Spleen (tissue), 11 donors: ENCODE data around the gene GRK4. TPM values are rescaled to one million over a fixed set of nuclear protein-coding genes. Genes with fewer than 3 reads are reported as not detected.
"Not testable (repeated sequence)": the region's sequence is repeated elsewhere in the genome, so short reads cannot be mapped to it uniquely, and the experiment has no call there.

ENCODE experiments used
- DNase-seq: peaks from one replicate; pipeline ENCODE4 v3.0.0-alpha.2; 2020
- H3K27ac ChIP-seq, 8 donors: fragments of 200-600 bp; sonication (generic) in 7 of 8; 1 replicate in 4 of 8; 2 replicates in 4 of 8; pipeline versions ENCODE4 v1.5.0 to v1.8.0; 2016 to 2021; ENCODE audit warnings: inconsistent platforms in 4 of 8, mild to moderate bottlenecking in 4 of 8, moderate library complexity in 1 of 8
- H3K27me3 ChIP-seq, 7 donors: fragments of 200-600 bp; sonication (generic) in 6 of 7; replicated peaks in 1 of 7; 1 replicate in 4 of 7; 2 replicates in 3 of 7; pipeline versions ENCODE4 v1.5.0 to v1.8.0; 2016 to 2021; ENCODE audit warnings: inconsistent platforms in 3 of 7, mild to moderate bottlenecking in 1 of 7
- H3K36me3 ChIP-seq, 6 donors: fragments of 200-600 bp; sonication (generic) in 5 of 6; 1 replicate in 4 of 6; 2 replicates in 2 of 6; pipeline versions ENCODE4 v1.5.0 to v1.8.0; 2016 to 2021; ENCODE audit warnings: inconsistent platforms in 2 of 6
- H3K4me1 ChIP-seq, 6 donors: fragments of 200-600 bp; sonication (generic) in 5 of 6; 1 replicate in 3 of 6; 2 replicates in 3 of 6; pipeline versions ENCODE4 v1.5.0 to v1.8.0; 2016 to 2021; ENCODE audit warnings: inconsistent platforms in 3 of 6
- H3K4me3 ChIP-seq, 8 donors: fragments of 200-600 bp; sonication (generic) in 7 of 8; 1 replicate in 4 of 8; 2 replicates in 4 of 8; pipeline versions ENCODE4 v1.5.0 to v1.8.0; 2016 to 2021; ENCODE audit warnings: inconsistent platforms in 4 of 8, mild to moderate bottlenecking in 4 of 8, moderate library complexity in 2 of 8
- H3K9me3 ChIP-seq, 8 donors: fragments of 200-600 bp; sonication (generic) in 7 of 8; 1 replicate in 4 of 8; 2 replicates in 4 of 8; pipeline versions ENCODE4 v1.5.0 to v1.8.0; 2016 to 2021; ENCODE audit warnings: inconsistent platforms in 4 of 8
- POLR2A ChIP-seq, 3 donors: fragments of 450-650 bp; IDR thresholded peaks; one replicate each; pipeline ENCODE4 v1.5.1; 2017; ENCODE audit warnings: antibody characterized with exemption in 3 of 3, mild to moderate bottlenecking in 1 of 3
- POLR2AphosphoS5 ChIP-seq, 3 donors: sonication (generic); formaldehyde crosslinking; IDR thresholded peaks; one replicate each; pipeline ENCODE4 v1.5.1; 2017; ENCODE audit warnings: antibody characterized with exemption in 3 of 3
- WGBS, 5 donors: extraction: QIAGEN DNeasy Blood & Tissue Kit in 3 of 5; methylation state at CpG; one replicate each; pipeline versions ENCODE4 v1.1.5 to v1.1.7; 2013 to 2018; 5-methylcytosine and 5-hydroxymethylcytosine counted together
- intact Hi-C: fragments of 100-400 bp; cut with DNase I; formaldehyde crosslinking; loops from one replicate; pipeline ENCODE4 v1.15.0; 2023; ENCODE audit warnings: low total_unique reads
- polyA plus RNA-seq, 3 donors: library from polyadenylated mRNA; stranded (reverse); fragments of 200-250 nt; gene quantifications; one replicate each; pipeline ENCODE4 v1.2.1, GENCODE V29; 2013
- total RNA-seq, 7 donors: library from RNA; depleted of rRNA in 3 of 7; stranded (reverse); fragments of >200 nt in 3 of 7; fragmentation: NEBNext Ultra II Directional in 4 of 7; extraction: Animal tissue kit (Norgen Biotek cat#: 25700) in 4 of 7; gene quantifications; one replicate each; pipeline versions ENCODE4 v1.1.0 to v1.2.1, GENCODE V29; 2016 to 2021
- TF ChIP-seq, protein P1 (sequence below), 11 experiments: fragments of 200-600 bp in 7 of 11; fragments of 450-650 bp in 4 of 11; sonication (generic) in 4 of 11; IDR thresholded peaks in 8 of 11; conservative IDR thresholded peaks in 3 of 11; 1 replicate in 7 of 11; 2 replicates in 4 of 11; pipeline versions ENCODE4 v1.4.0 to v1.8.0; 2016 to 2021; ENCODE audit warnings: antibody characterized with exemption in 11 of 11, inconsistent platforms in 4 of 11, mild to moderate bottlenecking in 1 of 11
- donor health status: healthy with polysubstance abuse.
- donor health status: DM: no; HTN: no; CAD: no; lungs with moderate emphysema.
- donor health status: DM: no; HTN: no; CAD: no.
- donor health status: Bipolar disorder and iron deficiency.
- donor health status: healthy.
- donor health status: DM: no; HTN: no; CAD: no.
- donor health status: DM: yes; HTN: yes; CAD: no.

The GRK4 gene
- total and polyA plus RNA-seq, 10 donors, result 1.0 to 4.3 (median 2.2) TPM

- intact Hi-C loops, result no loop called here
- Histone ChIP-seq H3K4me3 (no peak overlapping the region), H3K4me1 (peaks cover 0 to 7% (median 0%) of the 10 kb centered on the region in 6 donors), H3K27me3 (no peaks in the 10 kb centered on the region), H3K36me3 (no peaks in the 10 kb centered on the region), H3K9me3 (peaks cover 0 to 23% (median 19%) of the 10 kb centered on the region in 8 donors), H3K27ac (no peak overlapping the region)
- 89 to 94% (median 93%) methylated on average over 14 of the region's 14 CpGs for WGBS, 5 donors
- TF ChIP-seq POLR2AphosphoS5 (IDR thresholded peaks at IDR 0.05), result no peak
- TF ChIP-seq, protein P1, sequence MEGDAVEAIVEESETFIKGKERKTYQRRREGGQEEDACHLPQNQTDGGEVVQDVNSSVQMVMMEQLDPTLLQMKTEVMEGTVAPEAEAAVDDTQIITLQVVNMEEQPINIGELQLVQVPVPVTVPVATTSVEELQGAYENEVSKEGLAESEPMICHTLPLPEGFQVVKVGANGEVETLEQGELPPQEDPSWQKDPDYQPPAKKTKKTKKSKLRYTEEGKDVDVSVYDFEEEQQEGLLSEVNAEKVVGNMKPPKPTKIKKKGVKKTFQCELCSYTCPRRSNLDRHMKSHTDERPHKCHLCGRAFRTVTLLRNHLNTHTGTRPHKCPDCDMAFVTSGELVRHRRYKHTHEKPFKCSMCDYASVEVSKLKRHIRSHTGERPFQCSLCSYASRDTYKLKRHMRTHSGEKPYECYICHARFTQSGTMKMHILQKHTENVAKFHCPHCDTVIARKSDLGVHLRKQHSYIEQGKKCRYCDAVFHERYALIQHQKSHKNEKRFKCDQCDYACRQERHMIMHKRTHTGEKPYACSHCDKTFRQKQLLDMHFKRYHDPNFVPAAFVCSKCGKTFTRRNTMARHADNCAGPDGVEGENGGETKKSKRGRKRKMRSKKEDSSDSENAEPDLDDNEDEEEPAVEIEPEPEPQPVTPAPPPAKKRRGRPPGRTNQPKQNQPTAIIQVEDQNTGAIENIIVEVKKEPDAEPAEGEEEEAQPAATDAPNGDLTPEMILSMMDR (IDR thresholded peaks at IDR 0.05 in 8 of 11, conservative IDR thresholded peaks at IDR 0.05 in 3 of 11), result no peak
- TF ChIP-seq POLR2A (IDR thresholded peaks at IDR 0.05), result no peak
- DNase-seq, result no peak
These were observed 14.1 kb downstream of the GRK4 start for GRCh38 chr4:2977211-2978088.

GRCh38 chr4:2981256-2981819, 18.0 kb downstream of the GRK4 start:
- Histone ChIP-seq H3K27me3 (no peaks in the 10 kb centered on the region), H3K9me3 (peaks cover 0 to 30% (median 19%) of the 10 kb centered on the region in 8 donors), H3K36me3 (no peaks in the 10 kb centered on the region), H3K4me1 (peaks cover 0 to 7% (median 0%) of the 10 kb centered on the region in 6 donors), H3K27ac (no peak overlapping the region), H3K4me3 (no peak overlapping the region)
- TF ChIP-seq POLR2AphosphoS5 (IDR thresholded peaks at IDR 0.05) (no peak), POLR2A (IDR thresholded peaks at IDR 0.05) (no peak)
- TF ChIP-seq, protein P1 (IDR thresholded peaks at IDR 0.05 in 8 of 11, conservative IDR thresholded peaks at IDR 0.05 in 3 of 11), result no peak
- DNase-seq, result no peak
- intact Hi-C loops, result no loop called here
- 71 to 91% (median 87%) methylated on average over 1 to 4 of the region's 4 CpGs for WGBS, 5 donors

DNA sequence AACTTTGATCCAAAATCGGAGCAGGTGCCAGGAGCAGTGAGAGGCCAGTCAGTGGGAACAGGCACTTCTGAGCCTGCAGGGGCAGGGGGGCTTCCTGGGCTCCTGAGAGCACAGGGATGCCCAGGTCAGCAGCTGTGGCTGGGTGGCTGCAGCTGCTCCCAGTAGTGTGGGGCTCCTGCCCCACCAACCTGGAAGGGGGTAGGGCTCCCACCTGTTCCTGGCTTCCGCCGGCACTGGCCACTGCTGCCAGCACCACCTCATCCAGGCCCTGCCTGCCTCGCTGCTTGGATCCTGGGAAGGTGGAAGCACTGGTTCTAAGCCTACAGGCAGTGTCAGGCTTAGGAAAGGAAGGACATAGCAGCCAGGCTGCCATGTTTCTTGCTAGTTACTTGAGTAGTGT, 18.6 kb downstream of the GRK4 start:
- DNase-seq, result no peak
- 73 to 90% (median 89%) methylated on average over 3 to 4 of the region's 4 CpGs for WGBS, 5 donors
- H3K9me3 ChIP-seq, result peaks cover 0 to 30% (median 19%) of the 10 kb centered on the region in 8 donors
- H3K27me3 ChIP-seq, result no peaks in the 10 kb centered on the region
- TF ChIP-seq, protein P1 (IDR thresholded peaks at IDR 0.05 in 8 of 11, conservative IDR thresholded peaks at IDR 0.05 in 3 of 11), result no peak
- TF ChIP-seq POLR2AphosphoS5 (IDR thresholded peaks at IDR 0.05) (no peak), POLR2A (IDR thresholded peaks at IDR 0.05) (no peak)
- no peak overlapping the region for H3K4me3 ChIP-seq
- H3K36me3 ChIP-seq, result no peaks in the 10 kb centered on the region
- intact Hi-C loops, result no loop called here
- peaks cover 0 to 7% (median 0%) of the 10 kb centered on the region in 6 donors for H3K4me1 ChIP-seq
- no peak overlapping the region for H3K27ac ChIP-seq

DNA sequence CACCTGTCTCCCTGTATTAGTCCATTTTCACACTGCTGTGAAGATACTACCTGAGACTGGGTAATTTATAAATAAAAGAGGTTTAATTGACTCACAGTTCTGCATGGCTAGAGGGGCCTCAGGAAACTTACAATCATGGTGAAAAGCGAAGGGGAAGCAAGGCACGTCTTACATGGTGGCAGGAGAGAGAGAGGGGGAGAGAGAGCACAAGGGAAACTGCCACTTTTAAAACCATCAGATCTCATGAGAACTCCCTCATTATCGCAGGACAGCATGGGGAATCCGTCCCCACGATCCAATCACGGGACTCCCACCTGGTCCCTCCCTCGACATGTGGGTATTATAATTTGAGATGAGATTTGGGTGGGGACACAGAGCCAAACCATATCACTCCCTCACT, 20.3 kb downstream of the GRK4 start:
- DNase-seq, H3K36me3 ChIP-seq, H3K4me1 ChIP-seq, intact Hi-C loops, H3K27me3 ChIP-seq, H3K4me3 ChIP-seq, H3K27ac ChIP-seq: not testable (repeated sequence)
- WGBS, 5 donors, result 78 to 91% (median 82%) methylated on average over 7 of the region's 7 CpGs
- H3K9me3 ChIP-seq, result peaks cover 0 to 30% (median 19%) of the 10 kb centered on the region in 8 donors
